Testis (tissue), 3 donors: Measurements from ENCODE around the gene KIF6. TPM values are rescaled to one million over a fixed set of nuclear protein-coding genes. Genes with fewer than 3 reads are reported as not detected.

ENCODE experiments used
- DNase-seq: peaks from one replicate; pipeline ENCODE4 v3.0.0-alpha.2; 2019
- H3K27ac ChIP-seq, 2 donors: fragments of 200-600 bp; sonication (generic); one replicate each; pipeline ENCODE4 v1.5.1; 2019
- H3K27me3 ChIP-seq: fragments of 200-600 bp; sonication (generic); one replicate; pipeline ENCODE4 v1.5.1; 2019
- H3K36me3 ChIP-seq: fragments of 200-600 bp; sonication (generic); one replicate; pipeline ENCODE4 v1.5.1; 2017; ENCODE audit warnings: low read depth; ENCODE audit errors: missing control alignments
- H3K4me1 ChIP-seq: fragments of 200-600 bp; sonication (generic); one replicate; pipeline ENCODE4 v1.5.1; 2019
- H3K4me3 ChIP-seq, 2 donors: fragments of 200-600 bp; sonication (generic); one replicate each; pipeline ENCODE4 v1.5.1; 2017 to 2019
- H3K9me3 ChIP-seq: fragments of 200-600 bp; sonication (generic); one replicate; pipeline ENCODE4 v1.5.1; 2017
- POLR2A ChIP-seq: fragments of 450-650 bp; IDR thresholded peaks from one replicate; pipeline ENCODE4 v1.6.1; 2017; ENCODE audit warnings: antibody characterized with exemption, mild to moderate bottlenecking, moderate library complexity
- WGBS, 2 donors: methylation state at CpG; one replicate each; pipeline ENCODE4 v1.1.5; 2018; 5-methylcytosine and 5-hydroxymethylcytosine counted together
- intact Hi-C: fragments of 100-400 bp; cut with DNase I; formaldehyde crosslinking; loops from one replicate; pipeline ENCODE4 v1.15.1; 2023; ENCODE audit warnings: low total_unique reads
- polyA plus RNA-seq: library from polyadenylated mRNA; stranded (reverse); fragments of 350-450 nt; fragmentation: Illumina TruSeq; extraction: RNeasy Lipid Tissue Mini Kit (QIAGEN cat#74804); gene quantifications from one replicate; pipeline ENCODE4 v1.2.3, GENCODE V29; 2014; ENCODE audit warnings: low read depth, low replicate concordance; ENCODE audit not compliant: insufficient read depth
- total RNA-seq, 2 donors: library from RNA; depleted of rRNA; stranded (reverse); fragments of >200 nt; gene quantifications; one replicate each; pipeline ENCODE4 v1.2.3, GENCODE V29; 2016
- TF ChIP-seq, protein P1 (sequence below), 3 experiments: fragments of 450-650 bp in 2 of 3; fragments of 200-600 bp in 1 of 3; sonication (generic) in 1 of 3; IDR thresholded peaks; one replicate each; pipeline ENCODE4 v1.5.1; 2016 to 2019; ENCODE audit warnings: antibody characterized with exemption in 3 of 3, mild to moderate bottlenecking in 2 of 3, moderate library complexity in 1 of 3

Gene KIF6
- total and polyA plus RNA-seq, 3 donors from 2014 or later: 4.2 to 12.0 (median 6.3) TPM

- WGBS, 2 donors: 95 to 97% methylated on average over 3 of the region's 3 CpGs
These were observed 315.3 kb downstream of the KIF6 start for GRCh38 chr6:39409889-39410288.

GRCh38 chr6:39407446-39407993, 317.7 kb downstream of the KIF6 start:
- Histone ChIP-seq H3K9me3 (no peaks in the 10 kb centered on the region), H3K4me1 (no peaks in the 10 kb centered on the region), H3K36me3 (no peaks in the 10 kb centered on the region), H3K27me3 (no peaks in the 10 kb centered on the region), H3K4me3 (no peak overlapping the region), H3K27ac (no peak overlapping the region)
- TF ChIP-seq, protein P1, sequence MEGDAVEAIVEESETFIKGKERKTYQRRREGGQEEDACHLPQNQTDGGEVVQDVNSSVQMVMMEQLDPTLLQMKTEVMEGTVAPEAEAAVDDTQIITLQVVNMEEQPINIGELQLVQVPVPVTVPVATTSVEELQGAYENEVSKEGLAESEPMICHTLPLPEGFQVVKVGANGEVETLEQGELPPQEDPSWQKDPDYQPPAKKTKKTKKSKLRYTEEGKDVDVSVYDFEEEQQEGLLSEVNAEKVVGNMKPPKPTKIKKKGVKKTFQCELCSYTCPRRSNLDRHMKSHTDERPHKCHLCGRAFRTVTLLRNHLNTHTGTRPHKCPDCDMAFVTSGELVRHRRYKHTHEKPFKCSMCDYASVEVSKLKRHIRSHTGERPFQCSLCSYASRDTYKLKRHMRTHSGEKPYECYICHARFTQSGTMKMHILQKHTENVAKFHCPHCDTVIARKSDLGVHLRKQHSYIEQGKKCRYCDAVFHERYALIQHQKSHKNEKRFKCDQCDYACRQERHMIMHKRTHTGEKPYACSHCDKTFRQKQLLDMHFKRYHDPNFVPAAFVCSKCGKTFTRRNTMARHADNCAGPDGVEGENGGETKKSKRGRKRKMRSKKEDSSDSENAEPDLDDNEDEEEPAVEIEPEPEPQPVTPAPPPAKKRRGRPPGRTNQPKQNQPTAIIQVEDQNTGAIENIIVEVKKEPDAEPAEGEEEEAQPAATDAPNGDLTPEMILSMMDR (IDR thresholded peaks at IDR 0.05): no peak
- TF ChIP-seq POLR2A: no peak
- intact Hi-C loops: no loop called here
- no peak for DNase-seq
- WGBS, 2 donors: 94 to 100% methylated on average over 1 of the region's 1 CpG

More at GRCh38 chr6:39409889-39410288, 315.3 kb downstream of the KIF6 start:
- H3K36me3 ChIP-seq: no peaks in the 10 kb centered on the region
- H3K4me1 ChIP-seq: no peaks in the 10 kb centered on the region
- H3K4me3 ChIP-seq: no peak overlapping the region
- H3K9me3 ChIP-seq: no peaks in the 10 kb centered on the region
- no peak for TF ChIP-seq POLR2A
- TF ChIP-seq, protein P1 (IDR thresholded peaks at IDR 0.05): no peak
- intact Hi-C loops: no loop called here
- no peaks in the 10 kb centered on the region for H3K27me3 ChIP-seq
- H3K27ac ChIP-seq: no peak overlapping the region
- no peak for DNase-seq

DNA sequence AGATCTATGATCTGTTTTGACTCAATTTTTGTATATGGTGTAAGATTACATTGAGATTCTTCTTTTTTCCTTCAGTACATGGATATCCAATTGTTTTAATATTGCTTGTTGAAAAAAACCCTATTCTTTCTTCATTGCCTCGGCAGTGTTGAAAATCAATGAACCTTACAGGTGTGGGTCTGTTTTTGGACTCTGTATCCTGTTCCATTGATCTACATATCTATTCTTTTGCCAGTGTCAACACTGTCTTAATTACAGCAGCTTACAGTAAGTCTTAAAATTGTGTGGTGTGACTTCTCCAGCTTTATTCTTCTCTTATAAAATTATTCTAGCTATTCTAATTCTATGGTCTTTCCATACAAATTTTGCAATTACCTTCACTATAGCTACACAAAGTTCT, 320.9 kb downstream of the KIF6 start:
- Histone ChIP-seq H3K27me3 (no peaks in the 10 kb centered on the region), H3K4me3 (no peak overlapping the region), H3K27ac (no peak overlapping the region), H3K36me3 (no peaks in the 10 kb centered on the region), H3K4me1 (no peaks in the 10 kb centered on the region), H3K9me3 (no peaks in the 10 kb centered on the region)
- WGBS, 2 donors: 93 to 97% methylated on average over 1 of the region's 1 CpG
- no peak for DNase-seq
- TF ChIP-seq, protein P1 (IDR thresholded peaks at IDR 0.05): no peak
- no peak for TF ChIP-seq POLR2A
- intact Hi-C loops: no loop called here

- no peak for DNase-seq
- no peaks in the 10 kb centered on the region for H3K9me3 ChIP-seq
- TF ChIP-seq, protein P1 (IDR thresholded peaks at IDR 0.05): no peak
- no peak for TF ChIP-seq POLR2A
- no peaks in the 10 kb centered on the region for H3K4me1 ChIP-seq
- no peaks in the 10 kb centered on the region for H3K27me3 ChIP-seq
- no peaks in the 10 kb centered on the region for H3K36me3 ChIP-seq
- no peak overlapping the region for H3K27ac ChIP-seq
- intact Hi-C loops: no loop called here
- no peak overlapping the region for H3K4me3 ChIP-seq
These were observed 321.9 kb downstream of the KIF6 start for GRCh38 chr6:39403304-39403703.

DNA sequence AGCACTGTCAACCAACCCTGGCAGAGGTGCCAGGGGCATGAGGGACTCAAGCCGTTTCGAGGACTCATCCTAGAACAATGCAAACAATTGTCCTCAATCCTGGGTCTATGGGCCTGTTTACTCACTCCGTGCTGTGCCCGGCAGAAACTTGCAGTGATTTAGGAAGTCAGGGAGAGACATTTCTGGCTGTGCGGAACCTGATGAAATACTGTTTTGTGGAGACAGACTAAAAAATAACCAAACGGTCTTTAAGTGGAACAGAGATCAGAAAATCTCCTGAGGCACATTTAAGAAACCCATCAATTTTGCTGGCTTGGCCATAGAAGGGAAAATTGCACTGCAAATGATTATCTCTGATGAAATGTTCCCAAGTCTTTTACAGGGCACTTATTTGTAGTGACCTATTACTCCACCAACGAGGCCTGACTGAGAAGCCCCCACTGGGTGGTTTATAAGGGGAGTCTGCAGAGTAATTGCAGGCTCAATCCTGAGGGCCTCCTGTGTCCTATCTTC, 322.9 kb downstream of the KIF6 start:
- DNase-seq: no peak
- 68 to 73% methylated on average over 7 of the region's 7 CpGs for WGBS, 2 donors
- H3K4me1 ChIP-seq: no peaks in the 10 kb centered on the region
- TF ChIP-seq, protein P1 (IDR thresholded peaks at IDR 0.05): no peak
- no peak for TF ChIP-seq POLR2A
- no peaks in the 10 kb centered on the region for H3K36me3 ChIP-seq
- intact Hi-C loops: no loop called here
- no peaks in the 10 kb centered on the region for H3K27me3 ChIP-seq
- no peak overlapping the region for H3K27ac ChIP-seq
- H3K9me3 ChIP-seq: no peaks in the 10 kb centered on the region
- no peak overlapping the region for H3K4me3 ChIP-seq
